ENCODE data around the gene PCCA.

Gene PCCA, protein sequence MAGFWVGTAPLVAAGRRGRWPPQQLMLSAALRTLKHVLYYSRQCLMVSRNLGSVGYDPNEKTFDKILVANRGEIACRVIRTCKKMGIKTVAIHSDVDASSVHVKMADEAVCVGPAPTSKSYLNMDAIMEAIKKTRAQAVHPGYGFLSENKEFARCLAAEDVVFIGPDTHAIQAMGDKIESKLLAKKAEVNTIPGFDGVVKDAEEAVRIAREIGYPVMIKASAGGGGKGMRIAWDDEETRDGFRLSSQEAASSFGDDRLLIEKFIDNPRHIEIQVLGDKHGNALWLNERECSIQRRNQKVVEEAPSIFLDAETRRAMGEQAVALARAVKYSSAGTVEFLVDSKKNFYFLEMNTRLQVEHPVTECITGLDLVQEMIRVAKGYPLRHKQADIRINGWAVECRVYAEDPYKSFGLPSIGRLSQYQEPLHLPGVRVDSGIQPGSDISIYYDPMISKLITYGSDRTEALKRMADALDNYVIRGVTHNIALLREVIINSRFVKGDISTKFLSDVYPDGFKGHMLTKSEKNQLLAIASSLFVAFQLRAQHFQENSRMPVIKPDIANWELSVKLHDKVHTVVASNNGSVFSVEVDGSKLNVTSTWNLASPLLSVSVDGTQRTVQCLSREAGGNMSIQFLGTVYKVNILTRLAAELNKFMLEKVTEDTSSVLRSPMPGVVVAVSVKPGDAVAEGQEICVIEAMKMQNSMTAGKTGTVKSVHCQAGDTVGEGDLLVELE

DNA sequence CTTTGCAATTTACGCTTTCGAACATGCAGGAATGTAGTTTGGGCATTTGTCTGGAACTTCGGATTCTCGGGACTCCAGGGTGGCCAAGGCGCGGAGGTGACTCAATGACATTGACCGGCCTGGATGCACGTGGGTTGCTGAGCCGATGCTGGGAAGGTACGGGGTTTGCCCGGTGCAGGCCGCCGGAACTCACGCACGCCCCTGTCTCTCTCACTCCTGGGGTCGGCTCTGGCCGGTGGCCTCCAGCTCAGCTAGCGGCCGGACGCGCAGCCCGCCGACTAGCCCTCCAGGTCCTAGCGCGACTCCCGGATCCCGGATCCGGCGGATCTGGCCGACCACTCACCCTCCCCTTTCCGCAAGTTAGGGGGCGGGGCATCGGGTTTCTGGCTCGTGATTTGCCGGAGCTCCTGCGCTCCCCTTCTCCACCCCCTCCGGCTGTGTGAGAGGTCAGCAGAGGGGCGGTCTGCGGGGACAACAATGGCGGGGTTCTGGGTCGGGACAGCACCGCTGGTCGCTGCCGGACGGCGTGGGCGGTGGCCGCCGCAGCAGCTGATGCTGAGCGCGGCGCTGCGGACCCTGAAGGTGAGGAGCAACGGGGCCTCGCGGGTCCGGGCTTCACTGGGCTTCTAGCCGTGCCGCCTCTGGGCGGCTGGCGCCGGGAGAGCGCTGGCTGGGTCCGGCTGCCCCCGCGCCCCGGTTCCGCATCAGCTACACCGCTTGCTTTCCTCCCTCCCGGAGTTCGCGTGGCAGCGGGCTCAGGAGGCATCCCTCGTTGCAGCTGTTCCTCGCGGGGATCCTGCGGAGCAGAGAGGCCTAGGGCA, at the start of gene PCCA:
Gene PCCA (plus strand): TSS at position 450 of the 821 bp plus-strand sequence. CDS start 28 bp downstream, at position 478.
- TF ChIP-seq, protein P1, sequence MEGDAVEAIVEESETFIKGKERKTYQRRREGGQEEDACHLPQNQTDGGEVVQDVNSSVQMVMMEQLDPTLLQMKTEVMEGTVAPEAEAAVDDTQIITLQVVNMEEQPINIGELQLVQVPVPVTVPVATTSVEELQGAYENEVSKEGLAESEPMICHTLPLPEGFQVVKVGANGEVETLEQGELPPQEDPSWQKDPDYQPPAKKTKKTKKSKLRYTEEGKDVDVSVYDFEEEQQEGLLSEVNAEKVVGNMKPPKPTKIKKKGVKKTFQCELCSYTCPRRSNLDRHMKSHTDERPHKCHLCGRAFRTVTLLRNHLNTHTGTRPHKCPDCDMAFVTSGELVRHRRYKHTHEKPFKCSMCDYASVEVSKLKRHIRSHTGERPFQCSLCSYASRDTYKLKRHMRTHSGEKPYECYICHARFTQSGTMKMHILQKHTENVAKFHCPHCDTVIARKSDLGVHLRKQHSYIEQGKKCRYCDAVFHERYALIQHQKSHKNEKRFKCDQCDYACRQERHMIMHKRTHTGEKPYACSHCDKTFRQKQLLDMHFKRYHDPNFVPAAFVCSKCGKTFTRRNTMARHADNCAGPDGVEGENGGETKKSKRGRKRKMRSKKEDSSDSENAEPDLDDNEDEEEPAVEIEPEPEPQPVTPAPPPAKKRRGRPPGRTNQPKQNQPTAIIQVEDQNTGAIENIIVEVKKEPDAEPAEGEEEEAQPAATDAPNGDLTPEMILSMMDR (IDR thresholded peaks at IDR 0.05) = no peak
- Histone ChIP-seq H3K27ac (no peak within 1 kb of the TSS), H3K9me3 (no peaks in the 10 kb centered on the region), H3K27me3 (peaks cover 54% of the 10 kb centered on the region), H3K36me3 (no peaks in the 10 kb centered on the region), H3K4me3 (ENCODE audit: low read depth in 1 of 2, low read length in 1 of 2) (peak within 1 kb of the TSS; percentile 63 to 69), H3K4me1 (ENCODE audit: control insufficient read depth in 1 of 2, insufficient read depth in 1 of 2, low read depth in 1 of 2, low read length in 1 of 2) (peaks cover 11 to 18% of the 10 kb centered on the region in 2 experiments)

DNA sequence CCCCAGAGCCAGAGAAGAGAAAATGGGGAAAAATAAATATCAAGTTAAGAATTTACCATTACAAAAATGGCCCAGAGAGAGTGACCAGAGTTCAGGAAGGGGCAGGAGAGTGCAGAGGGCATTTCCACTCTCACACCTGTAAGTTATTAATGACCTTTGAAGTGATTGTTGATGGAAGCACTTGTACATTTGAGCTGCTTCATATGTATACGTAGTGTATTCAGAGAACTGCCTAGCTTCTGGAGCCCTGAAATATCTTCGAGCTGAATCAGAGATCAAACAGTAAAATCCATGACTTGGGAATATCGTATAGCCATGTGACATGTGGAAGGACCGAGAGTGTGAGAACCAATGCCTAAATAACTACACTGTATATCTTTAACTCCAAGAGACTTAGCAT, 49.2 kb upstream of the PCCA start:
- Histone ChIP-seq H3K36me3 (no peaks in the 10 kb centered on the region), H3K4me1 (ENCODE audit: control insufficient read depth in 1 of 2, insufficient read depth in 1 of 2, low read depth in 1 of 2, low read length in 1 of 2) (no peaks in the 10 kb centered on the region), H3K27ac (no peak overlapping the region), H3K9me3 (no peaks in the 10 kb centered on the region), H3K4me3 (ENCODE audit: low read depth in 1 of 2, low read length in 1 of 2) (no peak overlapping the region), H3K27me3 (peaks cover 25% of the 10 kb centered on the region)
- TF ChIP-seq, protein P1 (IDR thresholded peaks at IDR 0.05) = no peak

DNA sequence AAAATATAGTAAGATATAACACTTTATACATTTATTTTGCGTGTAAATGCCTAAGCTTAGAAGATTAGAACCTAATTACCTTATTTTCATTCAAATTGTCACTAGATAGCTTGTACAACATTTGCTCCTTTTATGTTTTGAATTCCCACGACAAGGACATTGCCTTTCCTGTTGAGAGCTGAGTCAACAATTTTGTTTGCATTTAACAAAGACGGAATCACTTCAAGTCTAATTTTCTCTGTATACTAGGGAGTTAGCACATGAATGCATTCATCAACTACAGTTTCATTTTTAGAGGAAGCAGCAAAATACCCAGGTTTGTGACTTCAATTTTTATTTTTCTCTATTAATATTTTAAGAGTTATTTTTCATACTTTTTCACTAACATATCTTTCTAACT, 48.7 kb upstream of the PCCA start:
- TF ChIP-seq, protein P1 (IDR thresholded peaks at IDR 0.05) = no peak
- no peaks in the 10 kb centered on the region for H3K4me1 ChIP-seq (ENCODE audit: control insufficient read depth in 1 of 2, insufficient read depth in 1 of 2, low read depth in 1 of 2, low read length in 1 of 2)
- peaks cover 23% of the 10 kb centered on the region for H3K27me3 ChIP-seq
- H3K9me3 ChIP-seq = no peaks in the 10 kb centered on the region
- H3K27ac ChIP-seq = no peak overlapping the region
- H3K36me3 ChIP-seq = no peaks in the 10 kb centered on the region
- H3K4me3 ChIP-seq (ENCODE audit: low read depth in 1 of 2, low read length in 1 of 2) = no peak overlapping the region

DNA sequence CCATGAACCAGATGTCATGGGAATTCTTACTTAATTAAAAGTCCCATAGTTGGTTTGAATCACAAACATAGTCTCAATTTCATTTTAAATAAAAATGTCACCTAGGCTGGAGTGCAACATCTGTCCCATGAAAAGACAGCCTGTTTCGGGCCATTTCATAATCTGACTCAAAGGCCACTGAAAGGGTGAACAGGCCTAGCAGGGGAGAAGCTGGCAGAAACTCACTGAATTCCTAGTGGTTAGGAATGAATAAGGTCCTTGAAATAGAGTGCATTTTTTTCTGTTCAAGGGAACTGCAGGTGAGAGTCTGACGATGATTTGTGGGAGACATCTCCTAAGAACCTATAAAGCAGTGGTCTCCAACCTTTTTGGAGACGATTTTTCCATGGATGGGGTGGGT, 44.0 kb upstream of the PCCA start:
- Histone ChIP-seq H3K36me3 (no peaks in the 10 kb centered on the region), H3K27me3 (peaks cover 10% of the 10 kb centered on the region), H3K4me1 (ENCODE audit: control insufficient read depth in 1 of 2, insufficient read depth in 1 of 2, low read depth in 1 of 2, low read length in 1 of 2) (no peaks in the 10 kb centered on the region), H3K9me3 (no peaks in the 10 kb centered on the region), H3K27ac (no peak overlapping the region), H3K4me3 (ENCODE audit: low read depth in 1 of 2, low read length in 1 of 2) (no peak overlapping the region)
- TF ChIP-seq, protein P1 (IDR thresholded peaks at IDR 0.05) = no peak

DNA sequence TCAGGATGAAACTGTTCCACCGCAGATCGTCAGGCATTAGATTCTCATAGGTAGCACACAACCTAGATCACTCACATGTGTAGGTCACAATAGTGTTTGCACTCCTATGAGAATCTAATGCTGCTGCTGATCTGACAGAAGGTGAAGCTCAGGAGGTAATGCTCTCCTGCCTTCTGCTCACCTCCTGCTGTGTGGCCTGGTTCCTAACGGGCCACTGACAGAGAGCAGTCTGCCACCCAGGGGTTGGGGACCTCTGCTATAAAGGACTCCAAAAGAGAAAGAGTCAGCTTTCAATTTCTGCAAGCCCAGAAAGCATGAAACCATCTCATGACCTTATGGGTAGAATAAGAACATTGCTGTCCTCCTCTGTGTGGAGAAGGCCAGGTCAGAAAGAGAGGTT, 43.5 kb upstream of the PCCA start:
- Histone ChIP-seq H3K4me1 (ENCODE audit: control insufficient read depth in 1 of 2, insufficient read depth in 1 of 2, low read depth in 1 of 2, low read length in 1 of 2) (no peaks in the 10 kb centered on the region), H3K4me3 (ENCODE audit: low read depth in 1 of 2, low read length in 1 of 2) (no peak overlapping the region), H3K27me3 (peaks cover 10% of the 10 kb centered on the region), H3K36me3 (no peaks in the 10 kb centered on the region), H3K9me3 (no peaks in the 10 kb centered on the region), H3K27ac (no peak overlapping the region)
- TF ChIP-seq, protein P1 (IDR thresholded peaks at IDR 0.05) = no peak
